ENCODE data around the gene LNX2. TPM values are rescaled to one million over a fixed set of nuclear protein-coding genes. Genes with fewer than 3 reads are reported as not detected.
A peak's percentile ranks its signal among the peaks of the same experiment; 100 is the strongest.

The LNX2 gene
- total and polyA plus RNA-seq, 2 of the 4 experiments (the other 2 are of a cell fraction): 3.1 to 7.2 TPM

DNA sequence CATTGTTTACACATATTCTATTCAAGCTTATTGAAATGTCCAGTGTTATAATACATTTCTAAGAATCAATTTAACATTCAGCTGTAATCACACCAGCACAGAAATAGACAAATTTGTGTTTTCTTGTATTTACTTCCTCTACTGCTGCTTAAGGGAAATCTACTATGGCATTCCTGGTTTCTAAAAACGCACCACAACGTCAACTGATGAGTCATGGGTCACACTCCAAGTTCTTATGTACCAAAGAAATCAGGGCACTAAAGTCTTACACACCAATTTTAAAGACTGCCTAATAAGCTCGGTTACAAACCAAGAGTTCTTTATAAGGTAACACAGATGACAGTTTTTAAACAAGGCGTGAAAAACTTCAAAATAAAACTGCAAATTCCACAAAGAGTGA is 13.2 kb downstream of the LNX2 start:
- H3K9ac ChIP-seq (ENCODE audit: low read depth, low read length): no peak overlapping the region
- no peak overlapping the region for H2BK5ac ChIP-seq (ENCODE audit: low read depth, low read length, poor library complexity, severe bottlenecking)
- H3K23ac ChIP-seq (ENCODE audit: low read depth, low read length): no peak overlapping the region
- H2AK5ac ChIP-seq (ENCODE audit: low read depth, low read length): no peak overlapping the region
- H3K4me1 ChIP-seq (ENCODE audit: control insufficient read depth, insufficient read depth, low read length): no peaks in the 10 kb centered on the region
- BruUV-seq (replicated peaks): no TSS peak
- H2BK120ac ChIP-seq (ENCODE audit: low read depth, low read length): no peak overlapping the region
- DNase-seq (peak; percentile 90), ATAC-seq (ENCODE audit: low read depth) (peak; percentile 90)
- peaks cover 4 to 18% of the 10 kb centered on the region in 2 experiments for H3K79me1 ChIP-seq (ENCODE audit: low read depth in 1 of 2, low read length in 2 of 2)
- no peak overlapping the region for H4K5ac ChIP-seq (ENCODE audit: low read depth, low read length)
- ChIA-PET CTCF (no interaction called here), POLR2A (ENCODE audit: unreplicated experiment) (no interaction called here)
- in situ Hi-C loops (cut with MboI; ENCODE audit: low sequenced_read_pairs): loop anchor here (25.0 kb wide), 1 partner anchor 620 kb away; no protein-coding TSS in a partner anchor
- H4K8ac ChIP-seq (ENCODE audit: low read depth in 2 of 2, low read length in 2 of 2): no peak overlapping the region
- no peak overlapping the region for H2BK15ac ChIP-seq (ENCODE audit: low read depth, low read length)
- 0 out of 2 replicates have a peak, but pooled peaks cover 2% of the 10 kb centered on the region for H3K9me1 ChIP-seq (ENCODE audit: insufficient read depth, low read length)
- H3K27ac ChIP-seq (ENCODE audit: insufficient read depth, low read length): no peak overlapping the region
- TF ChIP-seq RCOR1 (IDR thresholded peaks at IDR 0.05; ENCODE audit: insufficient replicate concordance, low read length): no peak
- TF ChIP-seq BHLHE40 (IDR thresholded peaks at IDR 0.05; ENCODE audit: low read depth, low read length): peak; percentile 47; the same call in 1 of the 2 replicates
- TF ChIP-seq FOS (IDR thresholded peaks at IDR 0.05; ENCODE audit: low read depth, low read length): peak; percentile 85; the same call in 1 of the 2 replicates
- no peak overlapping the region for H2BK20ac ChIP-seq (ENCODE audit: low read depth, low read length)
- no CpG with 5 or more reads among the region's 4 CpGs for WGBS, 2 experiments (ENCODE audit: extremely low coverage in 2 of 2, insufficient read length in 1 of 2)
- no peaks in the 10 kb centered on the region for H3K27me3 ChIP-seq (ENCODE audit: control insufficient read depth, insufficient read depth, low read length)
- no peak overlapping the region for H3K18ac ChIP-seq (ENCODE audit: low read depth, low read length)
- intact Hi-C loops (cut with micrococcal nuclease): no loop called here
- no peak overlapping the region for H3K56ac ChIP-seq (ENCODE audit: extremely low read depth, insufficient read depth, low read length)
- H4K20me1 ChIP-seq (ENCODE audit: insufficient read depth, low read length): no peaks in the 10 kb centered on the region
- no peaks in the 10 kb centered on the region for H3K9me3 ChIP-seq (ENCODE audit: control insufficient read depth, insufficient read depth, low read length)
- H3K4me3 ChIP-seq (ENCODE audit: insufficient read depth, low read depth, low read length): no peak overlapping the region
- no peaks in the 10 kb centered on the region for H3K36me3 ChIP-seq (ENCODE audit: control insufficient read depth, insufficient read depth, low read length)
- H3K4ac ChIP-seq (ENCODE audit: low read depth, low read length): no peak overlapping the region
- H2AK9ac ChIP-seq (replicated peaks; ENCODE audit: low read depth, low read length, poor library complexity): no peak overlapping the region
- no peak overlapping the region for H2AFZ ChIP-seq (replicated peaks; ENCODE audit: low read length, poor library complexity)
- H3K14ac ChIP-seq (replicated peaks; ENCODE audit: low read depth, low read length): no peak overlapping the region
- no peak overlapping the region for H4K91ac ChIP-seq (ENCODE audit: insufficient read depth, low read depth, low read length)
- no peak overlapping the region for H3K4me2 ChIP-seq (ENCODE audit: low read depth, low read length)
- dilution Hi-C loops (cut with HindIII; ENCODE audit: low sequenced_read_pairs, unreplicated experiment): no loop called here
